Measurements from ENCODE around the gene C7orf33.

GRCh38 chr7:148665221-148665620, 74.7 kb downstream of the C7orf33 start:
- TF ChIP-seq, protein P1, sequence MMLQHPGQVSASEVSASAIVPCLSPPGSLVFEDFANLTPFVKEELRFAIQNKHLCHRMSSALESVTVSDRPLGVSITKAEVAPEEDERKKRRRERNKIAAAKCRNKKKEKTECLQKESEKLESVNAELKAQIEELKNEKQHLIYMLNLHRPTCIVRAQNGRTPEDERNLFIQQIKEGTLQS (CRISPR knock-in tag; conservative IDR thresholded peaks at IDR 0.05), result no peak
- TF ChIP-seq CTCF (IDR thresholded peaks at IDR 0.05) (no peak), FOXP1 (CRISPR knock-in tag; IDR thresholded peaks at IDR 0.05; ENCODE audit: borderline replicate concordance) (no peak), ZNF232 (CRISPR knock-in tag; IDR thresholded peaks at IDR 0.05) (no peak), USF1 (CRISPR knock-in tag; IDR thresholded peaks at IDR 0.05) (no peak), ZNF263 (CRISPR knock-in tag; IDR thresholded peaks at IDR 0.05; ENCODE audit: low read depth) (no peak), ZBTB21 (CRISPR knock-in tag; IDR thresholded peaks at IDR 0.05; ENCODE audit: borderline replicate concordance) (no peak), NFYB (CRISPR knock-in tag; conservative IDR thresholded peaks at IDR 0.05; ENCODE audit: low read depth) (no peak)
- TF ChIP-seq, protein P2, sequence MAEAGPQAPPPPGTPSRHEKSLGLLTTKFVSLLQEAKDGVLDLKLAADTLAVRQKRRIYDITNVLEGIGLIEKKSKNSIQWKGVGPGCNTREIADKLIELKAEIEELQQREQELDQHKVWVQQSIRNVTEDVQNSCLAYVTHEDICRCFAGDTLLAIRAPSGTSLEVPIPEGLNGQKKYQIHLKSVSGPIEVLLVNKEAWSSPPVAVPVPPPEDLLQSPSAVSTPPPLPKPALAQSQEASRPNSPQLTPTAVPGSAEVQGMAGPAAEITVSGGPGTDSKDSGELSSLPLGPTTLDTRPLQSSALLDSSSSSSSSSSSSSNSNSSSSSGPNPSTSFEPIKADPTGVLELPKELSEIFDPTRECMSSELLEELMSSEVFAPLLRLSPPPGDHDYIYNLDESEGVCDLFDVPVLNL (CRISPR knock-in tag; IDR thresholded peaks at IDR 0.05; ENCODE audit: borderline replicate concordance, low read depth), result no peak
